Muscle of arm (tissue), 12 donors: ENCODE measurements around the gene ARRDC5. TPM values are rescaled to one million over a fixed set of nuclear protein-coding genes. Genes with fewer than 3 reads are reported as not detected.
"Not testable (repeated sequence)": the region's sequence is repeated elsewhere in the genome, so short reads cannot be mapped to it uniquely, and the experiment has no call there.

Experiments
- DNase-seq: peaks from one replicate; pipeline ENCODE4 v3.0.0-alpha.2; 2013
- polyA plus RNA-seq, 12 donors: library from polyadenylated mRNA; unstranded; fragments of 120-200 nt; gene quantifications; one replicate each; pipeline ENCODE4 v1.2.1, GENCODE V29; 2013; ENCODE audit not compliant: insufficient read length in 12 of 12

Gene ARRDC5
- polyA plus RNA-seq, 12 donors, result 0.10 to 0.41 (median 0.15) TPM; not detected in 7

DNA sequence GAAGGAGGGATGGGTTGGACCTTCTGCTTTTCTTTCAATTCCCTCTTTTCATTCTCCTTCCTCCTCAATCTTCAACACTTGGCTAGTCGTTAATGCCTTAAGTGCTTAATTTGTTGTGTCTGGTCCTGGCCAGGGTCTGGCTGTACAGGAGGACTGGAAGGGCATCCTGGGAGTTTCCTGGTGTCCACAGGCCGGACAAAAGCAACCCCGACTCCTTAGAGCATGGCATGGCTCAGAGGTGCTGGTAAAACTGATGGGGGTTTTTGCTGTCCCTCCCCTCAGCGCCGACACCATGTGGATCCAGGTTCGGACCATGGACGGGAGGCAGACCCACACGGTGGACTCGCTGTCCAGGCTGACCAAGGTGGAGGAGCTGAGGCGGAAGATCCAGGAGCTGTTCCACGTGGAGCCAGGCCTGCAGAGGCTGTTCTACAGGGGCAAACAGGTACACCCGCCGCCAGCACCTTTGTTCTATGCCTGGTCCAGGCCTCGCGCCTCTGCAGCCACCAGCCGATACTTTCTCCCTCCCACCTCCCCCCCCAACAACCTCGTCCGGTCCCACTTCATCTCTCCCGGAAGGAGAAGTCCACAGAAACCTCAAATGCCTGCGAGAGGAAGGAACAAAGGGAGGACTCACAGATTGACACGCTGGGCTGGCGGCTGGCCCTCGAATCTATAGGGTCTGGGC is 8.0 kb upstream of the ARRDC5 start:
- DNase-seq, result no peak

DNA sequence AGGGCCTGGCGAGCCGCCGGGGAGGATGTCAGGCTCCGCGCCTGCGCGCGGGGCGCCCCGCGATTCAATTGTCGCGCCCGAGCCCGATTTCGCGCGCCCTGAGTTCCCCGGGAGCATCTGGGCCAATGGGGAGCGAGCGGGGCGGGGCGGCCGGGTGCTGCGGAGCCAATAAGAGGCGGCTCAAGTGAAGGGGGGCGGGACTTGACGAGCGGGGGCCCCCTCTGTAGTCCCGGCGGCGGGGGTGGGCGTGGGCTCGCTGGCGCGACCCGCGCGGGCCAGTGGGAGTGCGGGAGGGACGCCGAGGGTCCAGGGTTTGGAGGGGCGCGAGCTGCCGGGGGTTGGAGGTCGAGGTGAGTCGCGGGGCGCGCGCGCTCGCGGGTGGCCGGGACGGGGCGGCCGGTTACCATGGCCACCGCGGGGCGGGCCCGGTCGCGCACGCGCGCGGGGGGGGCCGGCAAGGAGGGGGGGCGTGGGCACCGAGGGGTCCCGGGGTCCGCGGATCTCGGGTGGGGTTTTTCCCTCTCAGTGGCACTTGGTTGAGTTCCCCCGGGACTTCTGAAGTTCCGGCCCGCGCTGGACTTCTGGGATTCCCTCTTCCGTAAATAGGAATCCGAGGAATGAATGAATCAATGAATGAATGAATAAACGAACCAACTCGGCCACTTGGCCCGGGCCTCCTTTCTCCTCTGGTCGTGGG is 7.3 kb upstream of the ARRDC5 start:
- DNase-seq, result peak; percentile 88

DNA sequence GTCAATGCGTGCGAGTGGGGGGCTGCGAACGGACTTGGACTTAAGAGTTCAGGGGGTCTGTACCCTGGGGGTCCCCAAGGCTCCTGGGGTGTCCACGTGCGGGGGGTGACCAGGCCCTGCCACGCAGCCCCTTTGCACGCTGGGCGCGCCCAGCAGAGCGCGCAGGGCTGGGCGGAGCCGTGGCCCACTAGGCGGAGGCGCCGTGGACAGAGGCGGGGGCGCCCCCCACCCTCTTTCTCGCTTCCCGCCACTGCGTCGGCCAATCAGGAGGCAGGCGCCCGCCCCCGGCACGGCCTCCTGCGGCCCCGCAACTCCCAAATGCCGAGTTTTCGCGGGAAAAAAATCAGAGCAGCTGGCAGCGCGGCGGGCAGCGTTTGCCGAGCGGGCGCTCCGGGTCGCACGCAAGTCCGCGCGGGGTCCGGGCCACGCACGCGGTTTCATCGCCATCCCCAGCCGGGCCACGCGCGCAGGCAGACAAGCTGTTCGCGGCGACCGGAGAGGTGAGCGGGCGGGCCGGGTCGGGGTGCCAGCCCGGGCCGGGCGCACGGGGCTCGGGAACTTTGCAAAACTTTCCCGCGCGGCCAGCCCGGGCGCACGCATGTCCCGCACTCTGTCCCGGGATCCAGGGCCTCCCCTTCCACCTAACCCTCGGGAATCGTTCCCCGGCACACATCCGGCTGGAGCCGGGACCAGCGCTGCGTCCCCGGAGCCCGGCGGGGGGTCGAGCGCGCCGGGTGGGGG is 6.6 kb upstream of the ARRDC5 start, which contains the start of gene UHRF1:
TSS of gene UHRF1 (plus strand) at position 346 of the 741 bp plus-strand sequence. CDS start 1,385 bp downstream, outside the sequence.
- no peak for DNase-seq

DNA sequence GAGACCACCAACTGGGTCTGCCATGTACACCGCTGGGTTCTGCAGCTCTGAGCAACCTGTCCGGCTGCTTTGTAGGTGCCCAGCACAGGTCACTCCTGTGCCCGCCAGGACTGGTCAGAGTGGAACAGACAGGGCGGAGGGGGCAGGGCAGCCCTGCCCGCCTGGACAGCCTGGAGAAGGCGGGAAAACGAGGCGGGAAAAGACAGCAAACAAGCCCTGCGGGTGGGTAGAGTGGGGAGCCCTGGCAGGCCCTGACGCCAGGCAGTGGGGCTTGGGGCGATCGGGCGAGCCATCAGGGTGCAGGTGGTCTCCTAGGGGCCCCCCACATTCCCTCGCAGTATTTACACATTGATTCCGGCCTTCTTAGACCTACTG is 6.1 kb upstream of the ARRDC5 start:
- DNase-seq, result no peak

GRCh38 chr19:4908360-4908759 is 5.7 kb upstream of the ARRDC5 start:
- DNase-seq, result no peak

DNA sequence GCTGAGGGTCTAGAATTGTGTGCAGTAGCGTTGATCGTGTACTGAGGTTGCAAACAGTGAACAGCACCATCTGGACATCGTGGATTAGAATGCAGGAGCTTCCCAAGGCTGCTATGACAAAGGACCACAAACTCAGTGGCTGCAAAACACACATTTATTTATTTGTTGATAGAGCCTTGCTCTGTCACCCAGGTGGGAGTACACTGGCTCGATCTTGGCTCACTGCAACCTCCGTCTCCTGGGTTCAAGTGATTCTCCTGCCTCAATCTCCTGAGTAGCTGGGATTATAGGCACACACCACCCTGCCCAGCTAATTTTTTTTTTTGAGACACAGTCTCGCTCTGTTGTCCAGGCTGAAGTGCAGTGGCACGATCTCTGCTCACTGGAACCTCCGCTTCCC is 4.3 kb upstream of the ARRDC5 start:
- no peak for DNase-seq

DNA sequence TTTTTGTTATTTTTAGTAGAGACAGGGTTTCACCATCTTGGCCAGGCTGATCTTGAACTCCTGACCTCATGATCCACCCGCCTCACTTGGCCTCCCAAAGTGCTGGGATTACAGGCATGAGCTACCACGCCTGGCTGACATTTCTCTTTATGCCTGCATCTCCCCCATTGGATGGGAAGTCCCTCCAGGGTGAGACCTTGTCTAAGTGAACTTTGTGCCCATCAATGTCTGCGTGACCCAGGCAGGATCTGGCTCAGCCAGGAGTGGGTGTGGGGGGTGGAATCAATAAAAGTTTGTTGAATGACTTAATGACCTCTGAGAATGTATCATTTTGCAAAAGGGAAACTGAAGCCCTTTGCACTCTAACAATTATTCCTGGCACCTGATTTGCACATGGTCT is 1.8 kb upstream of the ARRDC5 start:
- DNase-seq, result no peak

DNA sequence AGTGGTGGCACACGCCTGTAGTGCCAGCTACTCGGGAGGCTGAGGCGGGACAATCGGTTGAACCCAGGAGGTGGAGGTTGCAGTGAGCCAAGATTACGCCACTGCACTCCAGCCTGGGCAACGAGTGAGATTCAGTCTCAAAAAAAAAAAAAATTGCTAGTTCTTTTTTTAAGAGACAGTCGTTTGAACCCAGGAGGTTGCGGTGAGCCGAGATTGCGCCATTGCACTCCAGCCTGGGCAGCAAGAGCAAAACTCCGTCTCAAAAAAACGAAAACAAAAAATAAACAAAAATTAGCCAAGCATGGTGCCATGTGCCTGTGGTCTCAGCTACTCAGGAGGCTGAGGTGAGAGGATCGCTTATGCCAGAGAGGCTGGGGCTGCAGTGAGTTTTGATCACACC is 1.8 kb downstream of the ARRDC5 start:
- not testable (repeated sequence) for DNase-seq

GRCh38 chr19:4897146-4897545 is 5.5 kb downstream of the ARRDC5 start:
- DNase-seq, result no peak

DNA sequence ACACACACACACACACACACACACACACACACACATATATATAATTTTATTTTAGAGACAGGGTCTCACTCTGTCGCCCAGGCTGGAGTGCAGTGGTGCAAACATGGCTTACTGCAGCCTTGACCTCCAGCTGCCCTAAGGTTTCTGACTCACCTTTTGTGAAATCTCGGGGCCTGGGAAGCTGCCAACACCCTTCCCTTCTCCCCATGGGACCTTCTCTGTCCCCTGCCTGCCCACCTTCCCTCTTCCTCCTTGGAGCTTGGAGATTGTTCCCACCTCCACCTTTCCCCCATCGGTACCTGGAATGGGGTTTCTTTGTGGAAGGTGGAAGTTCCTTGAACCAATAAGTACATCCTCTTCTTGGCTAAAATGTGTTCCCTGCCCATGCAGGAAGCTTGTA is 6.3 kb downstream of the ARRDC5 start:
- no peak for DNase-seq

- not testable (repeated sequence) for DNase-seq
Observed at GRCh38 chr19:4892962-4893361, 9.7 kb downstream of the ARRDC5 start.

GRCh38 chr19:4891066-4891465 is 11.6 kb downstream of the ARRDC5 start:
- no peak for DNase-seq

- no peak for DNase-seq
Observed at GRCh38 chr19:4889034-4889815, 13.5 kb downstream of the ARRDC5 start.

- DNase-seq, result not testable (repeated sequence)
Observed at GRCh38 chr19:4887803-4888202, 14.9 kb downstream of the ARRDC5 start.

- not testable (repeated sequence) for DNase-seq
Observed at GRCh38 chr19:4884993-4885392, 17.7 kb downstream of the ARRDC5 start.

DNA sequence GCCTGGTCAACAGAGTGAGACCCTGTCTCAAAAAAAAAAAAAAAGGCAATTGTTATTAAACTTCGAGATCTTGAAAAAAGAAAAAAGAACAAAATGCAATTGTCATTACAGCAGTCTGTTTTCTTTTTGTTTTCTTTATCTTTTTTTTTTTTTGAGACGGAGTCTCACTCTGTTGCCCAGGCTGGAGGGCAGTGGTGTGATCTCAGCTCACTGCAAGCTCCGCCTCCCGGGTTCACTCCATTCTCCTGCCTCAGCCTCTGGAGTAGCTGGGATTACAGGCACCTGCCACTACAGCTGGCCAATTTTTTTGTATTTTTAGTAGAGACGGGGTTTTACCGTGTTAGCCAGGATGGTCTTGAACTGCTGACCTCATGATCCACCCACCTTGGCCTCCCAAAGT is 19.8 kb downstream of the ARRDC5 start:
- not testable (repeated sequence) for DNase-seq

GRCh38 chr19:4879041-4879440 is 23.7 kb downstream of the ARRDC5 start:
- no peak for DNase-seq

DNA sequence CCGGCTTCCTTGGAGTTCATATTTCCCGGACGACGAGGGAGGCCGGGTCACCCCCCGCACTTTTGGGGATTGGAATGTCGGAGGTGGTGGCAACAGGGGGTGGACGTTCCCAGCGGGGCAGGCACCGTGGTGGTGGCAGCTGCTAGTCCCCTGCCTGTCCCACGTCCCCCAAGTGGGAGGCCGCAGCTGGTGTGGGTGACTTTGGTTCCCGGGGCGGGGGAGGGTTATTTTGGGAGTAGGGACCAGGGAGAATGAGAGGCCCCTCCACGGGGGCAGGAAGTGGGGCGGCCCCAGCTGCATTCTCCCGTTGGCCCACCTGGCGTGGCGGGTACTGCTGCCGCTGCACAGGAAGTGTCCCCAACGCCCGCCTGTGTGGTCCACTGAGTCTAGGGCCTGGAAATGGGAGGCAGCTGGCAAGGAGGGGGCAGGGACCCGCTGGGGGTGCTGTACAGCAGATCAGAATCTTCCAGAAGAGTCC is 24.2 kb downstream of the ARRDC5 start:
- peak; percentile 12 for DNase-seq

GRCh38 chr19:4877753-4878490 is 24.8 kb downstream of the ARRDC5 start:
- peak; percentile 35 for DNase-seq

DNA sequence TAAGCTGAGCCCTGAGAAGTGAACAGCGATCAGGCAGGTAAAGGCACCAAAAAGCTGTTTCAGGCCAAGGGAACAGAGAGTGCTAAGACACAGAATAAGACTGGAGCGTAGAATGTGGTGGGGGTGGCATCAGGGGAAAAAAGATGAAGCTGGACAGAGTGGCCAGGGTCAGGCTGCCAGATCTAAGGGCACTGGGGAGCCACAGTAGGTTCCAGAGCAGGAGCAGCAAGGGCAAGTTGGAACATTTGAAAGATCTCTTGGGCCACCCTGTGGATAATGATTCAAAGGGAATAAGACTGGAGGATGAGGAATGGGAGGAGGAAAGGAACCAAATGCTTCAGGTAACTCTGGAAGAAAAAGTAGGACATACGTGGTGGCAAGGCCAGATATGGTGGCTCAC is 28.8 kb downstream of the ARRDC5 start:
- no peak for DNase-seq

- no peak for DNase-seq
Observed at GRCh38 chr19:4871711-4872110, 31.0 kb downstream of the ARRDC5 start.
